Stimulated activated CD4-positive, alpha-beta T cell treated with anti-CD3 and anti-CD28 coated beads, Interleukin-1b, Interleukin-23, amount 100 ng/mL, for 1 hour (primary cell): ENCODE measurements around the gene IFITM10.

ENCODE experiments used
- DNase-seq, 2 donors: peaks; one replicate each; pipeline ENCODE4 v3.0.0-alpha.2; 2020; ENCODE audit warnings: low read depth in 2 of 2

Gene IFITM10

GRCh38 chr11:1740786-1741530 is 9.4 kb downstream of the IFITM10 start:
- DNase-seq: no peak

- no peak for DNase-seq
These were observed 10.8 kb downstream of the IFITM10 start for GRCh38 chr11:1739576-1739975.

- no peak for DNase-seq
These were observed 12.0 kb downstream of the IFITM10 start for GRCh38 chr11:1738380-1738779.

GRCh38 chr11:1737080-1737757 is 13.2 kb downstream of the IFITM10 start:
- DNase-seq: no peak

GRCh38 chr11:1736447-1736992 is 13.9 kb downstream of the IFITM10 start:
- DNase-seq: no peak

GRCh38 chr11:1735271-1735670 is 15.1 kb downstream of the IFITM10 start:
- DNase-seq: no peak

- no peak for DNase-seq
These were observed 15.7 kb downstream of the IFITM10 start for GRCh38 chr11:1734641-1735081.

GRCh38 chr11:1733716-1734640 is 16.4 kb downstream of the IFITM10 start:
- no peak for DNase-seq

GRCh38 chr11:1733009-1733715 is 17.2 kb downstream of the IFITM10 start:
- no peak for DNase-seq

- DNase-seq: no peak
These were observed 17.9 kb downstream of the IFITM10 start for GRCh38 chr11:1732418-1733008.

- DNase-seq: no peak
These were observed 18.8 kb downstream of the IFITM10 start for GRCh38 chr11:1731451-1732059.

GRCh38 chr11:1730059-1730629 is 20.3 kb downstream of the IFITM10 start:
- no peak for DNase-seq

GRCh38 chr11:1729692-1730011 is 20.7 kb downstream of the IFITM10 start:
- DNase-seq: no peak

GRCh38 chr11:1728931-1729691 is 21.3 kb downstream of the IFITM10 start:
- DNase-seq: no peak

GRCh38 chr11:1728301-1728700 is 22.1 kb downstream of the IFITM10 start:
- DNase-seq: no peak

- DNase-seq: no peak
These were observed 22.5 kb downstream of the IFITM10 start for GRCh38 chr11:1727861-1728260.

- DNase-seq: no peak
These were observed 23.2 kb downstream of the IFITM10 start for GRCh38 chr11:1727096-1727690.

GRCh38 chr11:1719781-1720180 is 30.6 kb downstream of the IFITM10 start:
- DNase-seq: no peak

- DNase-seq: no peak
These were observed 32.1 kb downstream of the IFITM10 start for GRCh38 chr11:1718326-1718725.
